Endothelial cell of umbilical vein (primary cell): ENCODE results near the gene DHRS9. TPM values are rescaled to one million over a fixed set of nuclear protein-coding genes. Genes with fewer than 3 reads are reported as not detected.

Experiments used
- BruUV-seq: library from RNA; stranded (reverse); fragments of 400-500 nt; replicated peaks from 2 replicates; lab custom pipeline; 2021; lab: Mats Ljungman, UMichigan
- CTCF ChIA-PET: fragments of 300-600, 350-600 bp; sonication (Branson Sonifier 250); formaldehyde crosslinking; loops from one replicate; lab custom pipeline; 2021; ENCODE audit warnings: antibody characterized with exemption, inconsistent platforms; lab: Charles Lee
- POLR2A ChIA-PET: fragments of 300-600, 350-600 bp; sonication (Branson Sonifier 250); formaldehyde crosslinking; loops from one replicate; lab custom pipeline; 2021; ENCODE audit warnings: antibody characterized with exemption, inconsistent platforms; lab: Charles Lee
- DNase-seq: peaks from one replicate; pipeline ENCODE4 v3.0.0-alpha.2; 2011; ENCODE audit warnings: low read depth, low spot score
- FAIRE-seq: peaks from 2 replicates; lab custom pipeline; 2011; peaks lifted over from hg19 to GRCh38; lab: Jason Lieb, UNC
- H2AFZ ChIP-seq: 2 replicates; pipeline ENCODE4 v1.6.0; 2012; ENCODE audit warnings: low read depth, low read length, control low read depth, inconsistent platforms
- H3K27ac ChIP-seq: 2 replicates; pipeline ENCODE4 v1.5.1; 2011; ENCODE audit warnings: low read depth, mild to moderate bottlenecking, control low read depth, low read length, moderate library complexity; ENCODE audit not compliant: insufficient read depth
- H3K27me3 ChIP-seq, 2 experiments: 2 replicates each; pipeline versions ENCODE4 v1.6.0 to v1.6.1; 2011; ENCODE audit warnings: low read length in 2 of 2, mixed read lengths in 1 of 2; ENCODE audit not compliant: control insufficient read depth in 2 of 2, insufficient read depth in 2 of 2
- H3K36me3 ChIP-seq, 2 experiments: 2 replicates in 1 of 2; 3 replicates in 1 of 2; pipeline ENCODE4 v1.5.1; 2011; ENCODE audit warnings: low read length in 2 of 2, mild to moderate bottlenecking in 1 of 2, moderate library complexity in 1 of 2; ENCODE audit not compliant: control insufficient read depth in 2 of 2, insufficient read depth in 2 of 2; ENCODE audit errors: extremely low read depth in 1 of 2
- H3K4me1 ChIP-seq: 3 replicates; pipeline ENCODE4 v1.5.1; 2011; ENCODE audit warnings: mild to moderate bottlenecking, low read length; ENCODE audit not compliant: control insufficient read depth, insufficient read depth; ENCODE audit errors: extremely low read depth
- H3K4me2 ChIP-seq: 2 replicates; pipeline ENCODE4 v1.6.1; 2011; ENCODE audit warnings: low read length, control low read depth, mixed read lengths; ENCODE audit not compliant: insufficient read depth
- H3K4me3 ChIP-seq, 3 experiments: fragments of 200-600 bp in 1 of 3; sonication (generic), shearing (Covaris generic) in 1 of 3; replicated peaks in 1 of 3; 2 replicates each; pipeline ENCODE4 v1.5.1; 2011 to 2016; ENCODE audit warnings: control low read depth in 3 of 3, low read length in 3 of 3, mild to moderate bottlenecking in 2 of 3, inconsistent platforms in 1 of 3, low read depth in 1 of 3, moderate library complexity in 1 of 3; ENCODE audit not compliant: insufficient read depth in 1 of 3
- H3K79me2 ChIP-seq: 2 replicates; pipeline ENCODE4 v1.6.0; 2012; ENCODE audit warnings: low read length, inconsistent platforms; ENCODE audit not compliant: control insufficient read depth, insufficient read depth
- H3K9ac ChIP-seq: replicated peaks from 2 replicates; pipeline ENCODE3; 2011; ENCODE audit warnings: low read length, control low read depth; ENCODE audit not compliant: insufficient read depth; ENCODE audit errors: extremely low read depth
- H3K9me1 ChIP-seq: replicated peaks from 3 replicates; pipeline ENCODE4 v1.6.0; 2011; ENCODE audit warnings: mild to moderate bottlenecking, low read length; ENCODE audit not compliant: control insufficient read depth, insufficient read depth; ENCODE audit errors: extremely low read depth
- H3K9me3 ChIP-seq: replicated peaks from 2 replicates; pipeline ENCODE4 v1.5.1; 2012; ENCODE audit warnings: low read length, inconsistent platforms; ENCODE audit not compliant: control insufficient read depth, insufficient read depth
- H4K20me1 ChIP-seq: replicated peaks from 2 replicates; pipeline ENCODE3; 2011; ENCODE audit warnings: mild to moderate bottlenecking, low read length; ENCODE audit not compliant: control insufficient read depth, insufficient read depth; ENCODE audit errors: extremely low read depth
- EZH2 ChIP-seq: IDR thresholded peaks from 2 replicates; pipeline ENCODE4 v1.6.1; 2012; ENCODE audit warnings: borderline replicate concordance, low read depth, mild to moderate bottlenecking, moderate library complexity, low read length, inconsistent platforms; ENCODE audit not compliant: severe bottlenecking
- FOS ChIP-seq: IDR thresholded peaks from 2 replicates; pipeline ENCODE4 v1.6.1; 2011; ENCODE audit warnings: mild to moderate bottlenecking, low read length, moderate library complexity, borderline replicate concordance; ENCODE audit not compliant: insufficient read depth
- GATA2 ChIP-seq: IDR thresholded peaks from 2 replicates; pipeline ENCODE4 v1.7.0; 2011; ENCODE audit warnings: low read depth, mild to moderate bottlenecking, moderate library complexity, mixed read lengths, low read length; ENCODE audit not compliant: insufficient read length, insufficient read depth
- POLR2AphosphoS5 ChIP-seq: IDR thresholded peaks from 2 replicates; pipeline ENCODE4 v1.6.1; 2012; ENCODE audit warnings: low read depth, mild to moderate bottlenecking, control low read depth, low read length, moderate library complexity; ENCODE audit not compliant: insufficient read depth
- dilution Hi-C: fragments of 300-500 bp; cut with MboI; formaldehyde crosslinking; loops from one replicate; pipeline ENCODE4 v1.15.0; 2019; ENCODE audit warnings: low sequenced_read_pairs; ENCODE audit not compliant: extremely low pct_ligation_motif_present
- intact Hi-C: fragments of 100-400 bp; cut with micrococcal nuclease; formaldehyde crosslinking; loops from one replicate; pipeline ENCODE4 v1.10.0; 2022
- polyA plus RNA-seq, 4 experiments: library from polyadenylated mRNA; depleted of rRNA in 3 of 4; stranded (reverse) in 3 of 4; unstranded in 1 of 4; fragments of >200 nt; gene quantifications; 2 replicates each; pipeline versions ENCODE4 v1.2.1 to v1.2.3, GENCODE V29; 2011 to 2012; ENCODE audit warnings: missing spikeins in 1 of 4
- total RNA-seq: library from RNA; stranded (reverse); gene quantifications from 2 replicates; pipeline ENCODE4 v1.2.3, GENCODE V29; 2021
- TF ChIP-seq, protein P1 (sequence below), 2 donors: IDR thresholded peaks; 1 replicate in 1 of 2; 2 replicates in 1 of 2; pipeline ENCODE4 v1.5.1; 2011; ENCODE audit warnings: low read length in 2 of 2, mild to moderate bottlenecking in 2 of 2, moderate library complexity in 2 of 2, control low read depth in 1 of 2, inconsistent platforms in 1 of 2, low read depth in 1 of 2; ENCODE audit not compliant: insufficient read depth in 1 of 2; ENCODE audit errors: extremely low read depth in 1 of 2
- TF ChIP-seq, protein P2 (sequence below): IDR thresholded peaks from 2 replicates; pipeline ENCODE4 v1.6.1; 2011; ENCODE audit not compliant: insufficient read depth, insufficient read length

The DHRS9 gene
- total and polyA plus RNA-seq, 2 donors (not counting 3 experiments of a cell fraction or from before 2014, with no cell fraction given): 0.40 TPM; not detected in 1

DNA sequence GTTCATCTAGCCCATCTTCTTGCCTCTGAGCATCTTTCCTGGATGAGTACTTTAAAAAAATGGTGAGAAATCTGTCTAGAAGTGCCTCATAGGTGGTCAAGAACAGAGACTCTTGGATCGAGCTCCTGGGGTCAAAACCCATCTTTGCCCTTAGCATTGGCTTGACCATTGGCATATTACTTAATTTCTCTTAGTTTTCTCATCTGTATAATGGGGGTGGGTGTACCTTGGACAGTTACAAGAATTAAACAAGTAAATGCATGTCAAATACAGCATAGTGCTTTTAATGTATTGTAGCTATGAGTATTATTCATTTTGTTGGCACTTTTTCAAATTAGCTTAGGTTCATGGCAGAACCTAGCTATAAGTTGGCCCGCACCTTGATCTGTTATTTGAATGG, 36.8 kb downstream of the DHRS9 start:
- no peak for TF ChIP-seq GATA2
- Histone ChIP-seq H3K4me1 (peaks cover 11% of the 10 kb centered on the region), H3K4me3 (no peak overlapping the region), H3K27me3 (no peaks in the 10 kb centered on the region), H3K79me2 (no peaks in the 10 kb centered on the region), H3K9ac (no peak overlapping the region), H4K20me1 (no peaks in the 10 kb centered on the region), H3K4me2 (no peak overlapping the region), H3K36me3 (no peaks in the 10 kb centered on the region), H3K9me3 (no peaks in the 10 kb centered on the region), H3K27ac (no peak overlapping the region), H3K9me1 (no peaks in the 10 kb centered on the region), H2AFZ (no peak overlapping the region)
- no peak for FAIRE-seq
- BruUV-seq: no TSS peak
- intact Hi-C loops: loop anchor here (10.0 kb wide), 1 partner anchor 339 kb away; no protein-coding TSS in a partner anchor
- ChIA-PET CTCF (interaction anchor here (1.5 to 9.0 kb wide), 3 partner anchors 26 to 116 kb away, joined by 5 to 217 read pairs (median 8); no protein-coding TSS in a partner anchor), POLR2A (no interaction called here)
- DNase-seq: no peak
- dilution Hi-C loops: no loop called here

DNA sequence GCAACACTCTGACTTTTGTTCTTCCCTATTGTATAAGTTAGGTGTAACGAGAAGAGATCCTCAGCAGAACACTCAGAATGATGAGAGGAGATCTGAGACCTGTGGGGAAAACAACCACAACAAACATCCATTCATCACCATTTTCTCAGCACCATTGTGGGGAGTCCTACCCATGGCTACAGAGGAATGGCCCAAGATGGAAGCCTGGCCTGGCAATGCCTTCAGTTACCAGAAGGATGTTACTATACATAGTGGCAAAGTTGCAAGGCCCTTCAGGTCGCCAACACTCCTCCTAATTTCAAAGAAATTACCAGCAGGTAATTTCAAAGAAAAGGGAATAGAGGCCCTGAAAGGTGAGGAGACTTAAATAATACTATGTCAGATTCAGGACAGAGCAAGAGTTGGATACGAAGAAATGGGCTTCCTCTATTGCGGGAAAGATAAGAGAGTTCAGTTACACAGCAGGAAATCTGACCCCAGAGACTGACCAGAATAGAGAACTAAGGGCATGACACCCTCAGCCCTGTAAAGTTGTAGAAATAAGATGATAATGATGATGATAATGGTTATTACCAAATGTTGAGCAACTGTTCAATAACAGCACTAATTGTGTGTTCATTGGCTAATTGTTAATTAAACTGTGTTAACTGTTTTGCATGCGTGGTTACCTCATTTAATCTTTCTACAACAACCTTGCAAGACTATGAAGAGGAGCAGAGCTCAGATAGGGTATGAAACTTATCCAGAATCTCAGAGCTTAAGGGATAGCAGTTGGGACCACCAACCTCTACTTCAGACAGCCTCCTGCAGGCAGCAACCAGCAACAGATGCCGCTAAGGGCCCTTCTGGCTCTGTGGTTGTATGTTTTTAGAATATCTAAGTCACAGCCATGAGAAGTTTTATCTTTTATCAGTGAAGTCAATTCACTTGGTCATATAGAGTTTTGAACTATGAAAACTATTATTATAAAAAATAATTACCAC, 37.5 kb downstream of the DHRS9 start:
- dilution Hi-C loops: no loop called here
- no peaks in the 10 kb centered on the region for H3K79me2 ChIP-seq
- CTCF ChIA-PET: interaction anchor here (1.5 to 9.0 kb wide), 5 partner anchors 24 to 169 kb away, joined by 5 to 217 read pairs (median 8); no protein-coding TSS in a partner anchor
- no peak overlapping the region for H3K27ac ChIP-seq
- no peak overlapping the region for H2AFZ ChIP-seq
- no peak for TF ChIP-seq GATA2
- TF ChIP-seq, protein P1, sequence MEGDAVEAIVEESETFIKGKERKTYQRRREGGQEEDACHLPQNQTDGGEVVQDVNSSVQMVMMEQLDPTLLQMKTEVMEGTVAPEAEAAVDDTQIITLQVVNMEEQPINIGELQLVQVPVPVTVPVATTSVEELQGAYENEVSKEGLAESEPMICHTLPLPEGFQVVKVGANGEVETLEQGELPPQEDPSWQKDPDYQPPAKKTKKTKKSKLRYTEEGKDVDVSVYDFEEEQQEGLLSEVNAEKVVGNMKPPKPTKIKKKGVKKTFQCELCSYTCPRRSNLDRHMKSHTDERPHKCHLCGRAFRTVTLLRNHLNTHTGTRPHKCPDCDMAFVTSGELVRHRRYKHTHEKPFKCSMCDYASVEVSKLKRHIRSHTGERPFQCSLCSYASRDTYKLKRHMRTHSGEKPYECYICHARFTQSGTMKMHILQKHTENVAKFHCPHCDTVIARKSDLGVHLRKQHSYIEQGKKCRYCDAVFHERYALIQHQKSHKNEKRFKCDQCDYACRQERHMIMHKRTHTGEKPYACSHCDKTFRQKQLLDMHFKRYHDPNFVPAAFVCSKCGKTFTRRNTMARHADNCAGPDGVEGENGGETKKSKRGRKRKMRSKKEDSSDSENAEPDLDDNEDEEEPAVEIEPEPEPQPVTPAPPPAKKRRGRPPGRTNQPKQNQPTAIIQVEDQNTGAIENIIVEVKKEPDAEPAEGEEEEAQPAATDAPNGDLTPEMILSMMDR (IDR thresholded peaks at IDR 0.05; ENCODE audit: extremely low read depth in 1 of 2, insufficient read depth in 1 of 2, low read depth in 1 of 2, low read length in 2 of 2): no peak
- no peak for TF ChIP-seq FOS
- TF ChIP-seq EZH2: no peak
- TF ChIP-seq, protein P2, sequence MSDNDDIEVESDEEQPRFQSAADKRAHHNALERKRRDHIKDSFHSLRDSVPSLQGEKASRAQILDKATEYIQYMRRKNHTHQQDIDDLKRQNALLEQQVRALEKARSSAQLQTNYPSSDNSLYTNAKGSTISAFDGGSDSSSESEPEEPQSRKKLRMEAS: no peak
- TF ChIP-seq POLR2AphosphoS5: no peak
- no peak overlapping the region for H3K4me3 ChIP-seq
- FAIRE-seq (no peak), DNase-seq (no peak)
- no peak overlapping the region for H3K9ac ChIP-seq
- H4K20me1 ChIP-seq: no peaks in the 10 kb centered on the region
- intact Hi-C loops: loop anchor here (10.0 kb wide), 1 partner anchor 338 kb away; no protein-coding TSS in a partner anchor
- POLR2A ChIA-PET: no interaction called here
- no peaks in the 10 kb centered on the region for H3K9me1 ChIP-seq
- no TSS peak for BruUV-seq
- H3K4me2 ChIP-seq: no peak overlapping the region
- no peaks in the 10 kb centered on the region for H3K27me3 ChIP-seq
- peaks cover 11% of the 10 kb centered on the region for H3K4me1 ChIP-seq
- H3K9me3 ChIP-seq: no peaks in the 10 kb centered on the region
- H3K36me3 ChIP-seq: no peaks in the 10 kb centered on the region
